SJSA1 (cell line): Measurements from ENCODE around the gene TREH. TPM values are rescaled to one million over a fixed set of nuclear protein-coding genes. Genes with fewer than 3 reads are reported as not detected.
A peak's percentile ranks its signal among the peaks of the same experiment; 100 is the strongest.

ENCODE experiments used
- DNase-seq, 2 experiments: peaks; one replicate each; pipeline ENCODE4 v3.0.0-alpha.2; 2015 to 2020; ENCODE audit warnings: low spot score in 2 of 2, low read depth in 1 of 2
- H3K27ac ChIP-seq: fragments of 250-450 bp; sonication (Bioruptor Pico); 2 replicates; pipeline ENCODE4 v1.5.1; 2020; ENCODE audit warnings: mild to moderate bottlenecking, moderate library complexity
- H3K27me3 ChIP-seq: fragments of 250-450 bp; sonication (Bioruptor Pico); replicated peaks from 2 replicates; pipeline ENCODE4 v1.5.1; 2020; ENCODE audit warnings: mild to moderate bottlenecking, moderate library complexity
- H3K36me3 ChIP-seq: fragments of 250-450 bp; sonication (Bioruptor Pico); 2 replicates; pipeline ENCODE4 v1.5.1; 2020; ENCODE audit warnings: mild to moderate bottlenecking
- H3K4me1 ChIP-seq: fragments of 250-450 bp; sonication (Bioruptor Pico); replicated peaks from 2 replicates; pipeline ENCODE4 v1.6.1; 2021; ENCODE audit warnings: mild to moderate bottlenecking
- H3K4me3 ChIP-seq: fragments of 250-450 bp; sonication (Bioruptor Pico); 2 replicates; pipeline ENCODE4 v1.5.1; 2020; ENCODE audit warnings: mild to moderate bottlenecking
- H3K9me3 ChIP-seq: fragments of 250-450 bp; sonication (Bioruptor Pico); replicated peaks from 2 replicates; pipeline ENCODE4 v1.5.1; 2020; ENCODE audit warnings: mild to moderate bottlenecking
- total RNA-seq: library from RNA; depleted of rRNA; stranded (reverse); fragments of >200 nt; shearing (Covaris generic); gene quantifications from 2 replicates; pipeline ENCODE4 v1.2.3, GENCODE V29; 2014

TREH gene
- total RNA-seq, 1 experiment from 2014 or later = not detected

- H3K36me3 ChIP-seq = peaks cover 68% of the 10 kb centered on the region
- H3K4me3 ChIP-seq = no peak overlapping the region
These were observed 48.1 kb downstream of the TREH start for GRCh38 chr11:118631142-118631909.

DNA sequence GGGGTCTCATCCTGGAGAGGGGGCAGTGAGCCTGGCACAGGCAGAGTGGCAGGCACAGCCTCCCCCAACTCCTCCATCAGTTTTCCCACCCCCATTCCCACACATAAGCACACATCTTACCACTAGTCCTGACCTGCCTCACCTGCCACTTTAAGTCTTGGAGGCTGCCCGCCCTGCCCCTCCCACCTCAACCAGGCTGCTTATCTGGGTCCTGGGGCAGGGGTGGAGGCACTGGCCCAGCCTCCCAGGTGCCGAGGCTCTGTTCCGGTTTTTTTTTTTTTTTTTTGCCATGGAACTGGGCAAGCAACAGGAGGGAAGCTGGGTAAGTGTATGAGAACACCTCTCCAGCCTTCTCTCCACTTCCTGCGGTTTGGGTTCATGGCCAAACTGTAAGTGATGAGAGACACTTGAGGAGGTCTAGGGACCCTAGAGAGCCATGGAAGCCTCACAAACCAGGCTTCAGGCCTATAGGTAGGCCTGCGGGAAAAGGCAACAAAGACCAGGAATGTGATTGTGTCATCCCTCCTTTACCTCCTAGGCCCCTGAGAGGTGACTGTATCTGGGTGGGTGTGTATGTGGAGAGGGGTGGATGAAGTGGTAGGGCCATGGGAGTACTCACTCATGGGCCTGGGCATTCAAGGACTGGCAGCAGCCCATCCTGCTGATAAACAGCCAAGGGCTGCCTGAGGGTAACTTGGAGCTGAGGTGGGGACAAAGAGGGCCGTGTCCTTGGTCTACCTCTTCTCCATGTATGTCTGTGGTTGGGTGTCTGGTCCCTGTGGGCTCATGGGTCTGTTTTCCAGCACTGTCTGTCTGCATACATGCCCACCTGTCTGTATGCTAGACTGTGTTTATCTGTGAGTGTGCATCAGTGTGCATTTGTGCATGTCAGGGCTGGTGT is 49.4 kb downstream of the TREH start:
- peaks cover 66% of the 10 kb centered on the region for H3K36me3 ChIP-seq
- H3K27ac ChIP-seq = no peak overlapping the region
- DNase-seq = no peak
- no peak overlapping the region for H3K4me3 ChIP-seq
- H3K27me3 ChIP-seq = no peaks in the 10 kb centered on the region
- no peaks in the 10 kb centered on the region for H3K4me1 ChIP-seq
- H3K9me3 ChIP-seq = no peaks in the 10 kb centered on the region

More at GRCh38 chr11:118631142-118631909, 48.1 kb downstream of the TREH start:
- Histone ChIP-seq H3K4me1 (no peaks in the 10 kb centered on the region), H3K9me3 (no peaks in the 10 kb centered on the region), H3K27me3 (no peaks in the 10 kb centered on the region), H3K27ac (no peak overlapping the region)
- DNase-seq = no peak

DNA sequence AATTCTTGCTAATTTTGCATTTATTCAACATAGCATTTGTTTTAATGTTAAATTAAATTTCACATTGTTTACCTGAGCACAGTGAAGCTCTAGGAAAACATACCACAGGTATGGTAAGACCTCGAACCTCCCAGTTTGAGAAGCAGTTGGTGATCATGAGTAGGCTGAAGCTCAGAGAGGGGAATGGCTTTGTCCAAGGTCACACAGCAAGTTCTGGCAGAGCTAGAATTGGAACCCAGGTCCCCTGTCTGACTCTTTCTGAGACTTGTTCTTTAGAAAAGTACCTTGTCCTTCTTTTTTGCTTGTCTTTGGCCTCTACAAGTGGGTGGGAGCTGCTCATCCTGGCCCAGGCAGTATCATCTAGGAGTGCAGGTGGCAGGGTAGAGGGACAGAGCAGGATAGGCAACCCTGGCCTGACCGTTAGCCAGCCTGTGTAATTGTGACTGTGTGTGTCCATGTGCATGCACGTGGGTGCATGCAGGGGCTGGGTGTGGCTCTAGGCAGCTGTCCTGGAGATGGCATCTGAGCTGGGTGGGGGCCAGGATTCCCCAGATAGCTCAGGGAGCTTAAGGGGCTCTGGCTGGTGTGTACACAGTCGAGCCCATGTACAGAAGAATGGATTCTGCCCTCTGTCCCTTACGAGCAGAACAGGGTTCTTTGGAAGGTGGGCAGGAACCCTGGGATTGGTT is 50.4 kb downstream of the TREH start:
- Histone ChIP-seq H3K27me3 (no peaks in the 10 kb centered on the region), H3K4me3 (no peak overlapping the region), H3K4me1 (no peaks in the 10 kb centered on the region; the same call in 1 of the 2 replicates), H3K36me3 (peaks cover 71% of the 10 kb centered on the region), H3K9me3 (no peaks in the 10 kb centered on the region), H3K27ac (no peak overlapping the region)
- DNase-seq = no peak

GRCh38 chr11:118628432-118628831 is 51.0 kb downstream of the TREH start:
- peaks cover 5% of the 10 kb centered on the region for H3K4me1 ChIP-seq
- H3K27ac ChIP-seq = no peak overlapping the region
- H3K4me3 ChIP-seq = no peak overlapping the region
- no peaks in the 10 kb centered on the region for H3K27me3 ChIP-seq
- no peaks in the 10 kb centered on the region for H3K9me3 ChIP-seq
- H3K36me3 ChIP-seq = peaks cover 72% of the 10 kb centered on the region
- no peak for DNase-seq

GRCh38 chr11:118628031-118628430 is 51.4 kb downstream of the TREH start:
- Histone ChIP-seq H3K4me3 (no peak overlapping the region), H3K27me3 (no peaks in the 10 kb centered on the region), H3K4me1 (peaks cover 9% of the 10 kb centered on the region), H3K9me3 (no peaks in the 10 kb centered on the region), H3K36me3 (peaks cover 71% of the 10 kb centered on the region), H3K27ac (no peak overlapping the region)
- no peak for DNase-seq

GRCh38 chr11:118627566-118627965 is 51.9 kb downstream of the TREH start:
- H3K36me3 ChIP-seq = peaks cover 70% of the 10 kb centered on the region

GRCh38 chr11:118625976-118626375 is 53.5 kb downstream of the TREH start:
- H3K36me3 ChIP-seq = peaks cover 59% of the 10 kb centered on the region
- no peak overlapping the region for H3K27ac ChIP-seq
- no peak overlapping the region for H3K4me3 ChIP-seq
- DNase-seq = no peak
- H3K4me1 ChIP-seq = peaks cover 22% of the 10 kb centered on the region
- H3K27me3 ChIP-seq = no peaks in the 10 kb centered on the region
- H3K9me3 ChIP-seq = no peaks in the 10 kb centered on the region

More at GRCh38 chr11:118627566-118627965, 51.9 kb downstream of the TREH start:
- Histone ChIP-seq H3K27ac (no peak overlapping the region), H3K4me3 (no peak overlapping the region), H3K9me3 (no peaks in the 10 kb centered on the region), H3K4me1 (peaks cover 13% of the 10 kb centered on the region), H3K27me3 (no peaks in the 10 kb centered on the region)
- DNase-seq = no peak

GRCh38 chr11:118625036-118625690 is 54.3 kb downstream of the TREH start:
- Histone ChIP-seq H3K27ac (no peak overlapping the region), H3K4me1 (peaks cover 30% of the 10 kb centered on the region), H3K36me3 (peaks cover 54% of the 10 kb centered on the region), H3K9me3 (no peaks in the 10 kb centered on the region), H3K4me3 (no peak overlapping the region), H3K27me3 (no peaks in the 10 kb centered on the region)
- no peak for DNase-seq

- H3K4me1 ChIP-seq = peaks cover 49% of the 10 kb centered on the region
- H3K27ac ChIP-seq = peak overlapping the region; percentile 78
- peak in 1 of 2 experiments; percentile 34 for DNase-seq
- no peaks in the 10 kb centered on the region for H3K27me3 ChIP-seq
- peak overlapping the region; percentile 19 for H3K4me3 ChIP-seq
- H3K9me3 ChIP-seq = no peaks in the 10 kb centered on the region
- peaks cover 38% of the 10 kb centered on the region for H3K36me3 ChIP-seq
These were observed 56.2 kb downstream of the TREH start for GRCh38 chr11:118623269-118623655.

DNA sequence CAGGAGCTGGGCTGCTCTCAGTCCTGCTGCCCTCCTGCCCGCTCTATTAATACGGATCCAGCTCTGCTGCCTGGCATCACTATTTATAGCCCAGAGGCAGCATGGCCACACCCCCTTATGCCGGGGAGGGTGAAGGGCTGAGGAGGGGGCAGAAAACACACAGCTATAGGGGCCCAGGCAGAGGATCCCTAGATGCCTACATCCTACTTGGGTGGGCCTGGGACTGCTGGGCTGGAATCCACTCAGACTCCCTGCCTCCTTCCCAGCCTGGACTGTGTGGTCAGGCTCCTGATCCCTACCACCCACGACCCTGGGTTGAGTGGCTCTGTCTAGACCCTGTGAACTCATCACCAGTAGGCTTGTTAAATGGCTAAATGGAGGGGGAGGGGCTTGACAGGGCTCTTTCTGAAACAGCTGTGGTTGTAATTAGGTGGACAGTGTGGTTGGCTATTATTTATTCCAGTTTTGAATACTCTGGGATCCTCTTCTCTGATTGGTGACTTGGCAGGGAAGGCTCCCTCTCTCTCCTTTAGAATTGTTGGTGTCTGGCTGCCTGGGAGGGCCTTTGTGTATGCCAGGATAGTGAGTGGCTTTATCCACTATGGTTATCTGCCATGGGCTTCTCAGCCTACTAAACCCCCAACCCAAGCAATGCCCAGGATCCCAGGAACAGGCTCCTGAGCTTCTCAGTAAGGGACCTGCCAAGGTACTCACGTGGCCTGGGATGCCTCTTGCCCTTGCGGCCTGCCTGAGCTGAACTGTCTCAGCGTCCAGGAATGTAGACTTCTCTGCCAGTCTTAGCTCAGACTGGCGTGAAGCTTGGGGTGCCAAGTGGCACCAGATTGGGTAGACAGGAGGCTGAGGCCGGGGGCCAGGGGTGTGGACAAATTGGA is 56.8 kb downstream of the TREH start:
- Histone ChIP-seq H3K27ac (peak overlapping the region; percentile 78), H3K4me1 (peaks cover 55% of the 10 kb centered on the region), H3K9me3 (no peaks in the 10 kb centered on the region), H3K36me3 (peaks cover 35% of the 10 kb centered on the region), H3K27me3 (no peaks in the 10 kb centered on the region), H3K4me3 (peak overlapping the region; percentile 60)
- DNase-seq = peak; percentile 94 to 95

DNA sequence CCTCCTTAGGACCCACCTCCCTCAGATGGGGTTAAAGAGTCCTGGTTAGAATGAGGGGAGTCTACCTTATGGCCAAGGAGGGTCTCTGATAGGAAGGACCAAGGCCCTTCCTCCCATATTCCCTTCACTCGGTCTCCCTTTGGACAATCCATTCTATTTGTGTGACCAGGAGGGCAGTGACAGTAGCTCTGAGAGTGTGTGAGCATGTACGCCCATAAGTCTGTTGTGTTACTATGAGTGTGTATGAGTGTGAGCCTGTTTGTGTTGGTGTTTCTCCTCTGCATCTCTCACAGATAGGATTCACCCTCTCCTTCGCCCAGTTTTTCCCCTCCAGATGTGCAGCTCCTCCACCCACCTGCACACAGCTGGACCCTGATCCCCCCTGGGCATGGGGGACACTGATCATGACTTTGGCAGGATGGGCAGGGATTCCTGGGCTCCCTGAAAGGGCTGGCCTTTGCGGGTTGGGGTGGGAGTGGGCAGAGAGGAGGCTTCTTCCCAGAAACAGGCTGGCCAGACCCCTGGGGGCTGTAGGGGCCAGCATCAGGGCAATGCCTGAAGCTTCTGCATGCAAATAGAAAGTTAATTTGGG is 57.6 kb downstream of the TREH start:
- peaks cover 61% of the 10 kb centered on the region for H3K4me1 ChIP-seq
- no peaks in the 10 kb centered on the region for H3K27me3 ChIP-seq
- H3K27ac ChIP-seq = peak overlapping the region; percentile 40; the same call in 1 of the 2 replicates
- H3K4me3 ChIP-seq = peak overlapping the region; percentile 60
- peaks cover 30% of the 10 kb centered on the region for H3K36me3 ChIP-seq
- DNase-seq = no peak
- no peaks in the 10 kb centered on the region for H3K9me3 ChIP-seq
